ENCODE results near the gene CSF1R. TPM values are rescaled to one million over a fixed set of nuclear protein-coding genes. Genes with fewer than 3 reads are reported as not detected.

The CSF1R gene
- total RNA-seq, 2 donors from 2014 or later: not detected

- Mint-ChIP-seq H3K4me3 (no peak overlapping the region), H3K4me1 (peaks cover 10% of the 10 kb centered on the region), H3K27me3 (ENCODE audit: insufficient read depth) (peaks cover 3% of the 10 kb centered on the region), H3K27ac (no peak overlapping the region), H3K9me3 (no peaks in the 10 kb centered on the region), H3K36me3 (ENCODE audit: low read depth) (no peaks in the 10 kb centered on the region)
- Histone ChIP-seq H3K27ac (ENCODE audit: low read depth, low read length) (no peak overlapping the region), H3K9me3 (ENCODE audit: control insufficient read depth, low read length) (no peaks in the 10 kb centered on the region), H3K9ac (ENCODE audit: extremely low read depth, low read length, poor library complexity, severe bottlenecking) (no peak overlapping the region), H3K4me1 (ENCODE audit: control insufficient read depth, insufficient read depth, low read length) (peaks cover 15% of the 10 kb centered on the region), H3K4me3 (ENCODE audit: low read length) (no peak overlapping the region), H3K27me3 (ENCODE audit: control insufficient read depth, insufficient read depth, low read length, poor library complexity, severe bottlenecking) (peaks cover 19% of the 10 kb centered on the region), H3K36me3 (ENCODE audit: control insufficient read depth, insufficient read depth, low read length) (no peaks in the 10 kb centered on the region)
- no peak for TF ChIP-seq CTCF (conservative IDR thresholded peaks at IDR 0.05)
- 92 to 95% methylated on average over 6 to 8 of the region's 8 CpGs for WGBS, 2 experiments (ENCODE audit: insufficient coverage in 1 of 2, insufficient read length in 1 of 2)
- DNase-seq: peak; percentile 35
Measured at GRCh38 chr5:150077996-150078801, 8.2 kb downstream of the CSF1R start.

- no peak for TF ChIP-seq CTCF (conservative IDR thresholded peaks at IDR 0.05)
- Histone ChIP-seq H3K4me3 (ENCODE audit: low read length) (no peak overlapping the region), H3K27ac (ENCODE audit: low read depth, low read length) (no peak overlapping the region), H3K27me3 (ENCODE audit: control insufficient read depth, insufficient read depth, low read length, poor library complexity, severe bottlenecking) (peaks cover 19% of the 10 kb centered on the region), H3K4me1 (ENCODE audit: control insufficient read depth, insufficient read depth, low read length) (peaks cover 5% of the 10 kb centered on the region), H3K9me3 (ENCODE audit: control insufficient read depth, low read length) (no peaks in the 10 kb centered on the region), H3K9ac (ENCODE audit: extremely low read depth, low read length, poor library complexity, severe bottlenecking) (no peak overlapping the region), H3K36me3 (ENCODE audit: control insufficient read depth, insufficient read depth, low read length) (no peaks in the 10 kb centered on the region)
- Mint-ChIP-seq H3K4me3 (no peak overlapping the region), H3K9me3 (no peaks in the 10 kb centered on the region), H3K4me1 (peaks cover 2% of the 10 kb centered on the region), H3K27ac (no peak overlapping the region), H3K36me3 (ENCODE audit: low read depth) (no peaks in the 10 kb centered on the region), H3K27me3 (ENCODE audit: insufficient read depth) (peaks cover 3% of the 10 kb centered on the region)
- DNase-seq: peak; percentile 31
- 95% methylated on average over 8 of the region's 8 CpGs for whole genome bisulfite sequencing, 2 experiments (ENCODE audit: insufficient coverage in 1 of 2, insufficient read length in 1 of 2)
Measured at GRCh38 chr5:150077060-150077459, 9.3 kb downstream of the CSF1R start.

- H3K36me3 Mint-ChIP-seq (ENCODE audit: low read depth): no peaks in the 10 kb centered on the region
- peaks cover 3% of the 10 kb centered on the region for H3K27me3 Mint-ChIP-seq (ENCODE audit: insufficient read depth)
- H3K4me1 Mint-ChIP-seq: no peaks in the 10 kb centered on the region
- no peak overlapping the region for H3K27ac Mint-ChIP-seq
- peak; percentile 43 for DNase-seq
- Histone ChIP-seq H3K27me3 (ENCODE audit: control insufficient read depth, insufficient read depth, low read length, poor library complexity, severe bottlenecking) (peaks cover 19% of the 10 kb centered on the region), H3K4me1 (ENCODE audit: control insufficient read depth, insufficient read depth, low read length) (no peaks in the 10 kb centered on the region), H3K4me3 (ENCODE audit: low read length) (no peak overlapping the region), H3K9me3 (ENCODE audit: control insufficient read depth, low read length) (no peaks in the 10 kb centered on the region), H3K27ac (ENCODE audit: low read depth, low read length) (no peak overlapping the region), H3K9ac (ENCODE audit: extremely low read depth, low read length, poor library complexity, severe bottlenecking) (no peak overlapping the region), H3K36me3 (ENCODE audit: control insufficient read depth, insufficient read depth, low read length) (no peaks in the 10 kb centered on the region)
- TF ChIP-seq CTCF (conservative IDR thresholded peaks at IDR 0.05): peak; percentile 55
- H3K9me3 Mint-ChIP-seq: no peaks in the 10 kb centered on the region
- H3K4me3 Mint-ChIP-seq: no peak overlapping the region
- WGBS, 2 experiments (ENCODE audit: insufficient coverage in 1 of 2, insufficient read length in 1 of 2): 80 to 88% methylated on average over 2 to 4 of the region's 4 CpGs
Measured at GRCh38 chr5:150075806-150076205, 10.5 kb downstream of the CSF1R start.

Measured in endodermal cell (in vitro differentiated cells).